Liver (tissue), 9 donors: ENCODE data around the gene ATP2C2. TPM values are rescaled to one million over a fixed set of nuclear protein-coding genes. Genes with fewer than 3 reads are reported as not detected.

Experiments used
- DNase-seq: peaks from one replicate; pipeline ENCODE4 v3.0.0-alpha.2; 2017; ENCODE audit warnings: low spot score
- H3K27ac ChIP-seq, 2 donors: one replicate each; pipeline ENCODE4 v1.7.0; 2013; ENCODE audit warnings: inconsistent platforms in 2 of 2, low read length in 2 of 2, control low read depth in 1 of 2, low read depth in 1 of 2, mild to moderate bottlenecking in 1 of 2
- H3K27me3 ChIP-seq, 4 donors: one replicate each; pipeline versions ENCODE4 v1.6.1 to v1.7.0; 2013; ENCODE audit warnings: low read length in 3 of 4, inconsistent platforms in 1 of 4, mild to moderate bottlenecking in 1 of 4, moderate library complexity in 1 of 4; ENCODE audit not compliant: control insufficient read depth in 4 of 4, insufficient read depth in 4 of 4
- H3K36me3 ChIP-seq, 4 donors: one replicate each; pipeline versions ENCODE4 v1.6.1 to v1.7.0; 2013; ENCODE audit warnings: low read length in 3 of 4, mild to moderate bottlenecking in 3 of 4, low read depth in 1 of 4, moderate library complexity in 1 of 4; ENCODE audit not compliant: control insufficient read depth in 4 of 4, insufficient read depth in 3 of 4
- H3K4me1 ChIP-seq, 4 donors: one replicate each; pipeline versions ENCODE4 v1.6.1 to v1.7.0; 2013; ENCODE audit warnings: low read length in 3 of 4, mild to moderate bottlenecking in 3 of 4, moderate library complexity in 1 of 4; ENCODE audit not compliant: control insufficient read depth in 4 of 4, insufficient read depth in 4 of 4
- H3K4me3 ChIP-seq, 3 donors: one replicate each; pipeline versions ENCODE4 v1.6.1 to v1.7.0; 2013; ENCODE audit warnings: low read length in 3 of 3, control low read depth in 1 of 3, low read depth in 1 of 3, mild to moderate bottlenecking in 1 of 3
- H3K9ac ChIP-seq, 2 donors: one replicate each; pipeline ENCODE4 v1.7.0; 2013; ENCODE audit warnings: low read length in 2 of 2, mild to moderate bottlenecking in 2 of 2, moderate library complexity in 2 of 2, control low read depth in 1 of 2, low read depth in 1 of 2
- H3K9me3 ChIP-seq, 4 donors: one replicate each; pipeline versions ENCODE4 v1.6.1 to v1.7.0; 2013; ENCODE audit warnings: low read length in 3 of 4; ENCODE audit not compliant: control insufficient read depth in 4 of 4
- ATF3 ChIP-seq: IDR thresholded peaks from 2 replicates; pipeline ENCODE4 v1.6.1; 2016; ENCODE audit warnings: antibody characterized with exemption
- EGR1 ChIP-seq, 2 donors: IDR thresholded peaks; 2 replicates each; pipeline ENCODE4 v1.6.1; 2016 to 2018; ENCODE audit warnings: antibody characterized with exemption in 2 of 2, low read depth in 2 of 2
- FOXA1 ChIP-seq: IDR thresholded peaks from 2 replicates; pipeline ENCODE4 v1.6.1; 2016; ENCODE audit warnings: antibody characterized with exemption
- FOXA2 ChIP-seq: IDR thresholded peaks from 2 replicates; pipeline ENCODE4 v1.6.1; 2016; ENCODE audit warnings: antibody characterized with exemption
- GABPA ChIP-seq, 2 donors: IDR thresholded peaks in 1 of 2; conservative IDR thresholded peaks in 1 of 2; 2 replicates each; pipeline ENCODE4 v1.6.1; 2016; ENCODE audit warnings: antibody characterized with exemption in 2 of 2, mild to moderate bottlenecking in 1 of 2, moderate library complexity in 1 of 2
- HNF4A ChIP-seq, 2 donors: conservative IDR thresholded peaks; 2 replicates each; pipeline ENCODE4 v1.6.1; 2016; ENCODE audit warnings: antibody characterized with exemption in 2 of 2, mild to moderate bottlenecking in 2 of 2
- HNF4G ChIP-seq: IDR thresholded peaks from 2 replicates; pipeline ENCODE4 v1.6.1; 2016; ENCODE audit warnings: antibody characterized with exemption
- JUND ChIP-seq, 2 donors: IDR thresholded peaks; 2 replicates each; pipeline ENCODE4 v1.6.1; 2016; ENCODE audit warnings: antibody characterized with exemption in 2 of 2
- NR2F2 ChIP-seq: IDR thresholded peaks from 2 replicates; pipeline ENCODE4 v1.6.1; 2016; ENCODE audit warnings: antibody characterized with exemption
- RAD21 ChIP-seq, 2 donors: IDR thresholded peaks; 2 replicates each; pipeline ENCODE4 v1.6.1; 2016; ENCODE audit warnings: antibody characterized with exemption in 2 of 2, mild to moderate bottlenecking in 2 of 2
- RXRA ChIP-seq, 2 donors: IDR thresholded peaks; 2 replicates each; pipeline ENCODE4 v1.6.1; 2017 to 2018; ENCODE audit warnings: antibody characterized with exemption in 2 of 2, mild to moderate bottlenecking in 1 of 2
- SP1 ChIP-seq: IDR thresholded peaks from 2 replicates; pipeline ENCODE4 v1.6.1; 2018; ENCODE audit warnings: antibody characterized with exemption, mild to moderate bottlenecking
- TAF1 ChIP-seq: conservative IDR thresholded peaks from 2 replicates; pipeline ENCODE4 v1.6.1; 2016; ENCODE audit warnings: antibody characterized with exemption, mild to moderate bottlenecking
- YY1 ChIP-seq: IDR thresholded peaks from 2 replicates; pipeline ENCODE4 v1.6.1; 2016; ENCODE audit warnings: antibody characterized with exemption, mild to moderate bottlenecking
- ZBTB33 ChIP-seq: IDR thresholded peaks from 2 replicates; pipeline ENCODE4 v1.6.1; 2016; ENCODE audit warnings: antibody characterized with exemption
- WGBS: extraction: QIAGEN DNeasy Blood & Tissue Kit; methylation state at CpG from one replicate; pipeline ENCODE4 v1.1.7; 2013; 5-methylcytosine and 5-hydroxymethylcytosine counted together
- polyA plus RNA-seq, 2 donors: library from polyadenylated mRNA; stranded (reverse) in 1 of 2; unstranded in 1 of 2; fragments of 200-250 nt in 1 of 2; fragments of >200 nt in 1 of 2; fragmentation: Nextera tagmentation in 1 of 2; extraction: Ambion mirVana in 1 of 2; gene quantifications; one replicate each; pipeline versions ENCODE4 v1.2.1 to v1.2.3, GENCODE V29; 2013 to 2015
- total RNA-seq, 2 donors: library from RNA; depleted of rRNA; stranded (reverse); fragments of >200 nt; gene quantifications; one replicate each; pipeline ENCODE4 v1.2.3, GENCODE V29; 2014
- TF ChIP-seq, protein P1 (sequence below): fragments of 150-350 bp; IDR thresholded peaks from 2 replicates; pipeline ENCODE4 v1.5.1; 2017; ENCODE audit warnings: improper control_type of control experiment, low read depth, low read length; ENCODE audit not compliant: missing input control
- TF ChIP-seq, protein P2 (sequence below): IDR thresholded peaks from 2 replicates; pipeline ENCODE4 v1.6.1; 2016; ENCODE audit warnings: antibody characterized with exemption, mild to moderate bottlenecking
- TF ChIP-seq, protein P3 (sequence below): IDR thresholded peaks from 2 replicates; pipeline ENCODE4 v1.6.1; 2016; ENCODE audit warnings: antibody characterized with exemption
- donor health status: healthy.
- donor health status: healthy.
- donor health status: healthy.
- donor health status: healthy.
- donor health status: healthy.

The ATP2C2 gene
- total and polyA plus RNA-seq, 4 donors, result 0.05 to 0.33 (median 0.22) TPM

GRCh38 chr16:84425696-84426095 is 57.4 kb downstream of the ATP2C2 start:
- Histone ChIP-seq H3K9ac (no peak overlapping the region), H3K4me1 (no peaks in the 10 kb centered on the region), H3K9me3 (peaks cover 0 to 3% (median 0%) of the 10 kb centered on the region in 4 donors), H3K36me3 (no peaks in the 10 kb centered on the region), H3K27me3 (peaks cover 0 to 2% (median 0%) of the 10 kb centered on the region in 4 donors), H3K27ac (no peak overlapping the region), H3K4me3 (no peak overlapping the region)
- WGBS, result 94% methylated on average over 9 of the region's 9 CpGs
- TF ChIP-seq YY1, result no peak
- TF ChIP-seq, protein P1, sequence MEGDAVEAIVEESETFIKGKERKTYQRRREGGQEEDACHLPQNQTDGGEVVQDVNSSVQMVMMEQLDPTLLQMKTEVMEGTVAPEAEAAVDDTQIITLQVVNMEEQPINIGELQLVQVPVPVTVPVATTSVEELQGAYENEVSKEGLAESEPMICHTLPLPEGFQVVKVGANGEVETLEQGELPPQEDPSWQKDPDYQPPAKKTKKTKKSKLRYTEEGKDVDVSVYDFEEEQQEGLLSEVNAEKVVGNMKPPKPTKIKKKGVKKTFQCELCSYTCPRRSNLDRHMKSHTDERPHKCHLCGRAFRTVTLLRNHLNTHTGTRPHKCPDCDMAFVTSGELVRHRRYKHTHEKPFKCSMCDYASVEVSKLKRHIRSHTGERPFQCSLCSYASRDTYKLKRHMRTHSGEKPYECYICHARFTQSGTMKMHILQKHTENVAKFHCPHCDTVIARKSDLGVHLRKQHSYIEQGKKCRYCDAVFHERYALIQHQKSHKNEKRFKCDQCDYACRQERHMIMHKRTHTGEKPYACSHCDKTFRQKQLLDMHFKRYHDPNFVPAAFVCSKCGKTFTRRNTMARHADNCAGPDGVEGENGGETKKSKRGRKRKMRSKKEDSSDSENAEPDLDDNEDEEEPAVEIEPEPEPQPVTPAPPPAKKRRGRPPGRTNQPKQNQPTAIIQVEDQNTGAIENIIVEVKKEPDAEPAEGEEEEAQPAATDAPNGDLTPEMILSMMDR, result no peak
- TF ChIP-seq GABPA (IDR thresholded peaks at IDR 0.05 in 1 of 2, conservative IDR thresholded peaks at IDR 0.05 in 1 of 2), result no peak
- no peak for TF ChIP-seq NR2F2
- TF ChIP-seq TAF1, result no peak
- no peak for TF ChIP-seq ZBTB33
- TF ChIP-seq FOXA2, result no peak
- no peak for TF ChIP-seq JUND (IDR thresholded peaks at IDR 0.05)
- no peak for TF ChIP-seq ATF3
- TF ChIP-seq, protein P2, sequence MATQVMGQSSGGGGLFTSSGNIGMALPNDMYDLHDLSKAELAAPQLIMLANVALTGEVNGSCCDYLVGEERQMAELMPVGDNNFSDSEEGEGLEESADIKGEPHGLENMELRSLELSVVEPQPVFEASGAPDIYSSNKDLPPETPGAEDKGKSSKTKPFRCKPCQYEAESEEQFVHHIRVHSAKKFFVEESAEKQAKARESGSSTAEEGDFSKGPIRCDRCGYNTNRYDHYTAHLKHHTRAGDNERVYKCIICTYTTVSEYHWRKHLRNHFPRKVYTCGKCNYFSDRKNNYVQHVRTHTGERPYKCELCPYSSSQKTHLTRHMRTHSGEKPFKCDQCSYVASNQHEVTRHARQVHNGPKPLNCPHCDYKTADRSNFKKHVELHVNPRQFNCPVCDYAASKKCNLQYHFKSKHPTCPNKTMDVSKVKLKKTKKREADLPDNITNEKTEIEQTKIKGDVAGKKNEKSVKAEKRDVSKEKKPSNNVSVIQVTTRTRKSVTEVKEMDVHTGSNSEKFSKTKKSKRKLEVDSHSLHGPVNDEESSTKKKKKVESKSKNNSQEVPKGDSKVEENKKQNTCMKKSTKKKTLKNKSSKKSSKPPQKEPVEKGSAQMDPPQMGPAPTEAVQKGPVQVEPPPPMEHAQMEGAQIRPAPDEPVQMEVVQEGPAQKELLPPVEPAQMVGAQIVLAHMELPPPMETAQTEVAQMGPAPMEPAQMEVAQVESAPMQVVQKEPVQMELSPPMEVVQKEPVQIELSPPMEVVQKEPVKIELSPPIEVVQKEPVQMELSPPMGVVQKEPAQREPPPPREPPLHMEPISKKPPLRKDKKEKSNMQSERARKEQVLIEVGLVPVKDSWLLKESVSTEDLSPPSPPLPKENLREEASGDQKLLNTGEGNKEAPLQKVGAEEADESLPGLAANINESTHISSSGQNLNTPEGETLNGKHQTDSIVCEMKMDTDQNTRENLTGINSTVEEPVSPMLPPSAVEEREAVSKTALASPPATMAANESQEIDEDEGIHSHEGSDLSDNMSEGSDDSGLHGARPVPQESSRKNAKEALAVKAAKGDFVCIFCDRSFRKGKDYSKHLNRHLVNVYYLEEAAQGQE, result no peak
- TF ChIP-seq HNF4A (conservative IDR thresholded peaks at IDR 0.05), result no peak
- no peak for TF ChIP-seq FOXA1
- TF ChIP-seq RXRA (IDR thresholded peaks at IDR 0.05), result no peak
- TF ChIP-seq RAD21 (IDR thresholded peaks at IDR 0.05), result no peak
- no peak for DNase-seq

DNA sequence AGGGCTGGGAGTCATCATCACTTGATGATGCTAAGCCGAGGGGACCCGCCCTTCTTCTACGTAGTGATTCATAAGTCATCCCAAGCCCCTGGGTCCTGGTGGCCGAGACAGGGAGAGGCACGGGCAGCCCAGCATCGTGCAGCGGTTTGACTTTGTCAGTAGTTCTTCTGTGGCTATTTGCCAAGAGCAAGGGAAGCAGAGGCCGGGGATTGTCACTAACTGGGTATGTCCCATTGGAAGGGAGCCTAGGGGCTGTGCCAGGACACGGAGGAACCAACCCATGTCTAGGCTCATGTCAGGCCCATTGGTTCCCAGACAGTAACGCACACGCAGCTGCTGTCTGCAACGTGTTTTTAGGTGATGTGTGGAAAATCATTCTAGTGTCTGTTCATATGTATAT is 58.5 kb downstream of the ATP2C2 start:
- Histone ChIP-seq H3K27me3 (peaks cover 0 to 2% (median 0%) of the 10 kb centered on the region in 4 donors), H3K9me3 (peaks cover 0 to 3% (median 0%) of the 10 kb centered on the region in 4 donors), H3K27ac (no peak overlapping the region), H3K4me3 (no peak overlapping the region), H3K4me1 (no peaks in the 10 kb centered on the region), H3K9ac (no peak overlapping the region), H3K36me3 (no peaks in the 10 kb centered on the region)
- 91% methylated on average over 12 of the region's 12 CpGs for WGBS
- no peak for DNase-seq
- TF ChIP-seq RAD21 (IDR thresholded peaks at IDR 0.05) (no peak), JUND (IDR thresholded peaks at IDR 0.05) (no peak), FOXA2 (no peak), RXRA (IDR thresholded peaks at IDR 0.05) (no peak), HNF4G (no peak), GABPA (IDR thresholded peaks at IDR 0.05 in 1 of 2, conservative IDR thresholded peaks at IDR 0.05 in 1 of 2) (no peak), YY1 (no peak), ATF3 (no peak), SP1 (no peak), NR2F2 (no peak), EGR1 (IDR thresholded peaks at IDR 0.05; ENCODE audit: low read depth in 2 of 2) (no peak)
- TF ChIP-seq, protein P3, sequence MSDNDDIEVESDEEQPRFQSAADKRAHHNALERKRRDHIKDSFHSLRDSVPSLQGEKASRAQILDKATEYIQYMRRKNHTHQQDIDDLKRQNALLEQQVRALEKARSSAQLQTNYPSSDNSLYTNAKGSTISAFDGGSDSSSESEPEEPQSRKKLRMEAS, result no peak
- TF ChIP-seq, protein P1, result no peak
- TF ChIP-seq, protein P2, result no peak
